Lung microvascular endothelial cell (primary cell): ENCODE data around the gene CAMKMT. TPM values are rescaled to one million over a fixed set of nuclear protein-coding genes. Genes with fewer than 3 reads are reported as not detected.
A peak's percentile ranks its signal among the peaks of the same experiment; 100 is the strongest.

ENCODE experiments used
- DNase-seq, 2 donors: peaks; one replicate each; pipeline versions ENCODE4 v3.0.0 to v3.0.0-alpha.2; 2010; ENCODE audit warnings: low read depth in 2 of 2
- total RNA-seq: library from RNA; depleted of rRNA; stranded (reverse); fragments of >200 nt; gene quantifications from 2 replicates; pipeline ENCODE4 v1.2.1, GENCODE V29; 2014

The CAMKMT gene
- total RNA-seq, 1 donor from 2014 or later, result 2.6 TPM

- no peak for DNase-seq
Observed at GRCh38 chr2:44642123-44642857, 280.5 kb downstream of the CAMKMT start.

DNA sequence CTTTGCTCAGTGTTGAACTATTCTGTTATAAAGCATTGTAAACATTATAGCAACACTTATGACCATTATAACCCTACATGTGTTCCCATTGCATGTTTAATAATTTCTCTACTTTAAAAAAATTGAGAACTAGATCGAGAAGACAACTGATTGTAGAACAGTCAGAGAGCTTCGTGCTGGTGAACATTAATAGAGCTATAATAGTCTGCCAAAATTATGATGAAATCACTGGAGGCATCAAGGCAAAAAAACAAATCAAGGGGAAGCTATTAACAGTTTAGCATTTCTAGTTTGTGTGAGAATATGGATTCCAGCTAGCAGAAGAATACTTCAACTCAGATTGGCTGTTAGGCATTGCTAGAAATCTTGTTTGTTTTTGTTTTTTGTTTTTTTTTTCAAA lies 284.2 kb downstream of the CAMKMT start:
- DNase-seq, result no peak

DNA sequence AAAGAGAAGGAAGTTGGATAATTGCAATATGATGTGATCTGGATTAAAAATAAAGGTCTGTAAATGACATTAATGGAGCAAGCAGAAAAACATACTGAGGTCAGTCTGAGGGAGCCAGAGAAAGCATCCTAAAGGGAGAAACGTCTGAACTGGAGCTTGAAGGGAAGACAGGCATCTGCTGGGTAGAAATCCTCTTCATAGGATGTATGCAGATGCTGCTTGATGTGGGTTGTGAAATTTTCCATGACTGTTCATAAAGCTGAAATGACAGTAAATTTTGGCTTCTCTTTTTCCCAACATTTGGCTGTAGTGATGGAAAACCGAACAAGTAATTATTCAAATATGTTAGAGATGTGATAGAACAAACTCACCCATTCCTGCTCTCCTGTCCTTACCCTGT lies 287.6 kb downstream of the CAMKMT start:
- DNase-seq, result peak in 1 of 2 donors; percentile 9

DNA sequence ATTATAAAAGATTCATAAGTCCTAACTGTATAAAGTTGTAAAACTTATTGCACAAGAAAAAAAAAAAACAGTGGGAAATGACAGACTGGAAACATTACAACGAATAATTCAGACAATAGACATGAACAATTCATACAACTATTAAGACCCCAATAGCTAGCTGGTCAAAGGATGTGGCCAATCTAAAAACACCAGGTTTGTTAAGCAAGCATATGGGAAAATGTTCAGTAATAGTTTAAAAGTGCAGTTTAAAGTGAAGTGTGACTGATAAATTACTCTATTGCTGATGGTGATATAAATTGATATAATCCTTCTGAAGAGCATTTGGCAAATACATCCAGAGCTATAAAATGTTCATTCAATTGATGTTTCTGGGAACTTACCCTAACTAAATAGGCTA lies 289.0 kb downstream of the CAMKMT start:
- no peak for DNase-seq

DNA sequence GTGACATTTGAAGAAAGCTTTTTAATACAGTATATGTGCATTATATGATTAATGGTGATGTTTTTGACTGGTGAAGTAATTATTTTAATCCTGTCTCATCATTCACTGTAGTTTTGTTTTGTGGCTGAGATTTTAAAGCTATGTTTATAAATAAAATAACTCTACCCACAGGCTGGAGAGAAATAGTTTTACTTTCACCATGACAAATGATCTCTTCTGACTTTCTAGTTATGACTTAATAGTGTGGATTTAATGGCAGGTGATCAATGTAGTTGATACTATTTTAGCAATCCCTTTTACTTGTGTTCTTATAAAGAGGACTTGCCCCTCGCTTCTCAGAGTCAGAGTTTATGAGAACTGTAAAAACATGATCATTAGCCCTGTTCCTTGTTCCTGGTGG lies 290.2 kb downstream of the CAMKMT start:
- DNase-seq, result no peak

- DNase-seq, result no peak
Observed at GRCh38 chr2:44652701-44653100, 291.0 kb downstream of the CAMKMT start.

DNA sequence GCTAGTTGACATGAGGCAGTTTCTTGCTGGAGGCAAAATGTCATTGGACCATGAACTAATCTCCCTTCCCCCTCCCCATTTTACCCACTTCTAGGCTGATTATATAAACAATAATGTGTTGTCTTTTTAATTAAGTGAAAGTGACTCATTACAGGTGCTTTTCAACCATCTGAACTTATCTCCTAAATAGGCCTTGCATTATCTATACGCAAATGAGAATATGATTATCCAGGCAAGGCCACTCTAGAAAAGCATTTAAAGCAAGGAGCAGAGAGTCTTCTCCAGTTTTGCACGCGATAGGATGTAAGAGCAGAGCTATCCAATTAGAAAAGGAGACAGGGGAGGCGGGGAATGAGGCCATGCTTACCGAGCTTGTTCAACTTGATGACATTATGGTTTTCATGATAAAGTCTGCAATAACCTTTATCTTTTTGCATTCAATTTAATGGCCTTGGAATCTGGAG lies 293.7 kb downstream of the CAMKMT start:
- DNase-seq, result no peak

DNA sequence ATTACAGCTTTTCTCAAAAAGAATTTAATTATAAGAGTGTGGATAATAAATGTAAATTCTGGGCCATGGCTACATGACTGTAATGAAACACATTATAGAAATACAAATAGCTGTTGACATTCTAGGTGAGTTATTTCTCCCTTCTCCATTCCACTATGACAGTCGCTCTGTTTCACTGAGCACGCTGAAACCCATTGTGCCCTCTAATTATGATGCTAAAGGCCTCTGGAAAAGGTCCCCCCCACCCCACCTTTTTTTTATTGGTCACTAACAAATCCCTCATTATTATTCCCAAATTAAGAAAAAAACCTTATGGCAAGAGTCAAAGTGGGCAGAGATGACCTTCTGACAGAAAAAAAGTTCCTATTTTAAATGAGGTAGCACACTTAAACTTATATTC lies 294.7 kb downstream of the CAMKMT start:
- DNase-seq, result no peak

- DNase-seq, result no peak
Observed at GRCh38 chr2:44663471-44664073, 301.8 kb downstream of the CAMKMT start.

GRCh38 chr2:44668336-44668735 lies 306.6 kb downstream of the CAMKMT start:
- peak in 1 of 2 donors; percentile 1 for DNase-seq

DNA sequence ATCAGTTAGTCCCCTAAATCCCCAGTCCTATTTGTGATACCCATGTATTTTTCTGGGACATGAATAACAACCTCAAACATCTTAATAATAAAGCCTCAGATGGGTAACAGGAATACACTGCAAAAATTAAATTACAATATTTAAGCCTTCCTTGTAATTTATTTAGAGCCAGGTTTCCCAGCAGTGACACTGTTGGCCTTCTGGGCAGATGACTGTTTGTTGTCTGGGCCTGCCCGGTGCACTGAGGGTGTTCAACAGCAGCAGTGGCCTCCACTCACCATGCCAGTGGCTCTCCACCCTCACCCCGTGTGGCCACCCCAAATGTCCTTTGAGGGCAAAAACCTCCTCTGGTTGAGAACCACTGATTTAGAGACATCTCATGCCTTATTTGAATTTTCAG lies 309.5 kb downstream of the CAMKMT start:
- no peak for DNase-seq

DNA sequence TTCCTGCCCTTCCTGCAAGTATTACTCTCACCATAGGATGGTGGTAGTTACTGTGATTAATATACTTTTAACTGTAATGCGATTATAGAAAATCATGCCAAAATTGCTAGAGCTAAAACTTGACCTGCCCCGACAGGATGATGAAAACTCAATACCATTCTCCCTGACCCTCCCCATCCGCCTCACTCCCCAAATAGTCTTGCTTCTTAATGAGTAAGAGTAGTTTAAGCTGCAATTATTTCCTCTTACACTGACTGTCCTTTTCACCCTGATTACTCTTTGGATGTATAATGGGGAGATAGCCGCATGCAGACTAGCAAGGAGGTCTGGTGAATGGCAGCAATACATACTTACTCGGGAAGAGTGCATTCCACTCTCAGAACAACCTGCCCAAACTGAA lies 310.2 kb downstream of the CAMKMT start:
- no peak for DNase-seq

GRCh38 chr2:44672431-44672830 lies 310.7 kb downstream of the CAMKMT start:
- no peak for DNase-seq

DNA sequence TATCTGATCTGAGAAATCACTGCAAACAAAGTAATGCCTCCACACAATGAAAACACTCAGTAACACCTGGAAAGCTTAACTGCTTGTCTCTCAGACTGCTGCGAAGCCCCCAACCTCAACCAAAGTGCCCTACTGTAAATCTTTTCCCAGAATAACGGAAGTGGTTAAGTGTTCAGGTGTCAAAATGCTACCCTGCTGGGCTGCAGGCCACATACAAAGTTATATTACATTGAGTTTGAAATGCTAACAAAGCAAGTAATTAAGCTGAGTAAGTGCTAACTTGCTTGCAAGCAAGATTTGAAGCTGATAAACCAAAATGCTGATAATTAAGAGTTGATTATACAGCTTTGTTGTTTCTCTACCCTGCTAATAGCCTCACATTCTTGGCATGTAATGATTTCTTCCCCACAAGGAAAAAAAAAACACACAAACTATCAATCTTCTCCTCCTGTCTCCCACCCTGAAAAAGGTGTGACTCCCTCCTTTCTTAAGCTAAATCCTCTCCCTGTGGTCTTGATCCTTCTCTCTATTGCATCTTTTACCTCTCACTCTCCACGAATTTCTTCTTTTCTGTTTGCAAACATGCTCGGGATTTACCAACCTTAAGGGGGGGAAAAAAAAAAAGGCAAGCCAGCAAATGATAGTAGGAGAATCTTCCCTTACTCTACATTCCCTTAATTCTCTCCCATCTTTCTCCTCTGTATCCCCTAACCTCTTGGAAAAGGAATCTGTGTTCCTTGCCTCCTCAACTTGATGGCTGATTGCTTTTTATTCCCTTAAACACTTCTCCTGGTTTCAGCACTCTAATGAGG lies 312.9 kb downstream of the CAMKMT start:
- DNase-seq, result no peak

- DNase-seq, result no peak
Observed at GRCh38 chr2:44676379-44676778, 314.6 kb downstream of the CAMKMT start.

- no peak for DNase-seq
Observed at GRCh38 chr2:44679584-44679983, 317.8 kb downstream of the CAMKMT start.

GRCh38 chr2:44679990-44680389 lies 318.2 kb downstream of the CAMKMT start:
- DNase-seq, result no peak

DNA sequence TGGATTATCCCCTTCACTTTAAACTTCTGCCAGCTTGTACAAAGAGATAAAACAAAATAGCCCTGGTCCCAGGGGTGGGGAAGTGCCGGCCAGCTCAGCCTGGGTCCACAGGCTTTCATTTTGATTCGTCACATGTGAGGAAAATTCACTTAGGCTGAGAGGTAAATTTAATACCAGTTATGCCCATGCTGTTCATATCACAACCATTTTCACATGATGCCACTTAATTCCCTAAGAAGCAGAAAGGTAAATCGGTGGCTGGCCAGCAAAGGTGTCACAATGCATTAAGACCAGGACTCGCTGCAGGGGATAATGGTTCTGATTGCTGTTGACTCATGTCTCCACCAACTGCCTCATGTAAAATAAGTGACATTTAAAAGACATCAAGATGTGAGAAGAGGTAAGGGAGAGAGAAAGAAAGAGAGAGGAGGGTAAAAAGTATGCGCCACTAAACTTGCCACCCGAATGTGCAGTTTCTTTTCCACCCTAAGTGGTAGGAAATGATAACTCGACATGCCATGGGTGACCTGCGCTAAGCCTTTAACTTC lies 318.8 kb downstream of the CAMKMT start:
- no peak for DNase-seq

DNA sequence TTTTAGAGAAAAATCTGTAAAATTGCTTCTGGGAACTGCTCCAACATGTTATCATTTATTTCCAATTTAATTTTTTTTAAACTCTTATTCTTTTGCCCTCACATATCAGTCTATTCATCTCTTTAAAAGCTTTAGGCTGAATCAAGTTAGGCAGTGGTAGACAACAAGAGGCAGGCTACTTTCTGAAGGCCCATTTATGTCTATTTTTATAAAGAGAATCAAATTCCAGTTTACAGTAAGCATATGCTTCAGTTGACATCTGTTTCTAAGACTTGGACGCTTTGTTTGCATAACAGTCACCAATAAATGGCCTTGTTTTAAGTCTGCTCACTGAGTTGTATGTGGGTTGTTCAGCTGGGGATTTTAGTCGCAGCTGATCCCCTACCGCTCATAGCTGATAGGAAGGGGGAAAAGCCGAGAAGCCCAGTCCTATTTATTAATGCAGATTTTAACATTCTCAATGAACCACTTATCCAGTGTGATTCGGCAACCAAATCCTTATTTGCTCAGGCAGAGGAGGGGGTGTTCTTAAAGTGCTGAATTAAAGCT lies 319.3 kb downstream of the CAMKMT start:
- no peak for DNase-seq

DNA sequence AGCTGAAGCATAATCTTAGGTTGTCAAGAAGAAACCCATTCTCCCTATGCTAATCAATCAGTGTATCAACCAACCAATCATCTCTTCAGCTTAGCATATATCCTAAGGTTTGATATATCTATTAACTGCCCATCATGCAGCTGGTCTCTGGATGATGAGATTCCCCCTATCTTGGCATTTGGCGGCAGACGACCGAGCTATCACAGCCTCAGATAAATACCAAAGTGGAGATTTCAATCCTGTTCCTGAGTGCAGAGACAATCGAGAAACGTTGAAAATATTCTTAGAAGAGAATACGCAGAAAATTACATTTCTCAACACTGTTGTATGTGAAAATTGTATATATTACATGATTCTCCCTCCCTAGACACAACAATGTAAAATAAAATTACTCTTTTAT lies 320.7 kb downstream of the CAMKMT start:
- DNase-seq, result no peak

DNA sequence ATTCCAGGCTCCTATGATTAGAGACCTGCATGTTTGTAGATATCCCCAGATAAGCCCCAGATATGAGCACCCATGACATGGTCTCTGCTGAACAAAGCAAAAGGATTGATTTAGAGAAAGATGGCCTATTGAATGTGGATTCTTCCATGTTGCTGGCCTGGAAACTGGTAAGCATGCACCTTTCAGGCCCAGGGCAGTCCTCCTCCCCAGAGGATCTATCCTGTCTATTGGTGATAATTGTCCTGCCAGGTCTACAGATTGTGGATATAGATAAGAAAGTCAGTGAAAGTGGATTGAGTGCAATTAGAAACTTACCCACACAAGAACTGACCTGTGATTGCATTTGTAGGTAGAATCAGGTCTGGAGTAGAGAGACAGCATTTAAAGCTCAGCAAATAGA lies 322.8 kb downstream of the CAMKMT start:
- no peak for DNase-seq

DNA sequence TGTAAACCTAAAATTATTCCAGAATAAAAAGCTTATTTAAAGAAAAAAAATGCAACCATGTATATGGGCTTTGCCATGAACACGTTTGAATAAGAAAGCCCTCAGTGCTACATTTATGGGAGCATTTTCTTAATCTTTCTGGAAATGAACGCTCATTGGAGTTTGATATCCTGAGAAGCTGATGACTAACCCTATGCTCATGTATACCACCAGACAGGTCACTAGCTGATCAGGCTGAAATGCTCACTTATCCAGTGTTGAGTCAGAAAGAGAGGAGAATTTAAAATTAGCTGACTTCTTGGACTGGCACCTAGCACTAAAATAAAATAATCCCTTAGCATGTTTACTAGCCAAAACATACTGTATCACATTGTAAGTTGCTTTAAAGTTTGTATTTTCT lies 324.8 kb downstream of the CAMKMT start:
- peak in 1 of 2 donors; percentile 32 for DNase-seq
